ENCODE measurements around the gene DPEP2. TPM values are rescaled to one million over a fixed set of nuclear protein-coding genes. Genes with fewer than 3 reads are reported as not detected.

Gene DPEP2
- total and polyA plus RNA-seq, 2 of the 13 experiments (the other 11 are each of a cell fraction or from before 2014, with no cell fraction given), result 0.18 TPM; not detected in 1

GRCh38 chr16:67961551-67961957, 37.7 kb downstream of the DPEP2 start (continued):
- TF ChIP-seq RBFOX2 (IDR thresholded peaks at IDR 0.05; ENCODE audit: low read depth, low read length), result peak; percentile 44
- TF ChIP-seq POLR2A (IDR thresholded peaks at IDR 0.05; ENCODE audit: insufficient read depth in 1 of 2, low read depth in 2 of 2, low read length in 2 of 2), result 0 out of 4 replicates have a peak, but pooled peaks of 1 of the 2 experiments have one; percentile 10
- peak; percentile 29; the same call in 1 of the 2 replicates for TF ChIP-seq NFKB2 (CRISPR knock-in tag; IDR thresholded peaks at IDR 0.05; ENCODE audit: borderline replicate concordance)
- peak; percentile 15; the same call in 1 of the 2 replicates for TF ChIP-seq POLR2AphosphoS5 (IDR thresholded peaks at IDR 0.05; ENCODE audit: low read depth, low read length)
- TF ChIP-seq ZNF350 (CRISPR knock-in tag; IDR thresholded peaks at IDR 0.05; ENCODE audit: borderline replicate concordance, low read depth), result 0 out of 2 replicates have a peak, but pooled peaks have one; percentile 27
- TF ChIP-seq ETV5 (CRISPR knock-in tag; IDR thresholded peaks at IDR 0.05; ENCODE audit: borderline replicate concordance), result no peak
- TF ChIP-seq ZNF761 (CRISPR knock-in tag; conservative IDR thresholded peaks at IDR 0.05), result no peak
- TF ChIP-seq AKAP8 (CRISPR knock-in tag; IDR thresholded peaks at IDR 0.05), result 0 out of 2 replicates have a peak, but pooled peaks have one; percentile 40
- TF ChIP-seq ZNF552 (CRISPR knock-in tag; IDR thresholded peaks at IDR 0.05; ENCODE audit: borderline replicate concordance), result 0 out of 2 replicates have a peak, but pooled peaks have one; percentile 29

- H3K36me3 ChIP-seq (replicated peaks in 1 of 2; ENCODE audit: control insufficient read depth in 1 of 2, insufficient read depth in 2 of 2, low read length in 2 of 2), result peaks cover 52 to 75% of the 10 kb centered on the region in 2 experiments
- in situ Hi-C loops (cut with HindIII; ENCODE audit: extremely low pct_ligation_motif_present, low pct_unique_long_range_greater_than_20kb), result no loop called here
- intact Hi-C loops (cut with micrococcal nuclease; ENCODE audit: unreplicated experiment), result no loop called here
- BruUV-seq (replicated peaks), result no TSS peak
- H3K9me3 ChIP-seq (ENCODE audit: low read length), result no peaks in the 10 kb centered on the region
- peaks cover 9% of the 10 kb centered on the region; the same call in 1 of the 2 replicates for H4K20me1 ChIP-seq (ENCODE audit: insufficient read depth, low read length)
- WGBS (ENCODE audit: low lambda C conversion rate), result 95% methylated on average over 11 of the region's 11 CpGs
- ChIA-PET CTCF (ENCODE audit: low intra/inter-chr PET ratio, low total read pairs) (no interaction called here), POLR2A (interaction anchor here (1.9 to 12.9 kb wide), 2 partner anchors 10 to 14 kb away, joined by 4 to 226 read pairs; partner anchors contain the start of gene LCAT)
- DNase-seq (ENCODE audit: low spot score) (no peak), FAIRE-seq (no peak), ATAC-seq (no peak)
- no peak overlapping the region for H2AFZ ChIP-seq (ENCODE audit: low read length)
- peaks cover 27% of the 10 kb centered on the region for H3K4me1 ChIP-seq (ENCODE audit: insufficient read depth, low read length)
- peaks cover 32% of the 10 kb centered on the region for H3K79me2 ChIP-seq (ENCODE audit: insufficient read depth, low read length)
- no peak overlapping the region for H3K9ac ChIP-seq (ENCODE audit: insufficient read depth, low read depth, low read length)
- H3K27ac ChIP-seq (ENCODE audit: extremely low read length, insufficient read depth, low read length), result no peak overlapping the region
- peak; percentile 6 for TF ChIP-seq AGO2 (optimal IDR thresholded peaks at IDR 0.05; ENCODE audit: low read depth, low read length)
- TF ChIP-seq RBFOX2 (IDR thresholded peaks at IDR 0.05; ENCODE audit: low read depth, low read length), result peak; percentile 36; the same call in 1 of the 2 replicates
- TF ChIP-seq PLSCR1 (CRISPR knock-in tag; IDR thresholded peaks at IDR 0.05; ENCODE audit: borderline replicate concordance), result 0 out of 2 replicates have a peak, but pooled peaks have one; percentile 19
- TF ChIP-seq HNF1B (CRISPR knock-in tag; IDR thresholded peaks at IDR 0.05), result 0 out of 2 replicates have a peak, but pooled peaks have one; percentile 18
- no peak for TF ChIP-seq ZNF674 (CRISPR knock-in tag; IDR thresholded peaks at IDR 0.05; ENCODE audit: low read depth)
- no peaks in the 10 kb centered on the region for H3K27me3 ChIP-seq (ENCODE audit: control insufficient read depth in 1 of 2, insufficient read depth in 2 of 2, low read length in 2 of 2)
- no peak overlapping the region for H3K4me2 ChIP-seq (ENCODE audit: low read depth, low read length)
- no peak overlapping the region for H3K4me3 ChIP-seq (replicated peaks in 1 of 3; ENCODE audit: insufficient read depth in 1 of 3, low read depth in 2 of 3, low read length in 3 of 3)
Observed at GRCh38 chr16:67959536-67960329, 39.6 kb downstream of the DPEP2 start.

Data from HepG2 (cell line).